HepG2 (cell line): ENCODE results near the gene CDKN1A. TPM values are rescaled to one million over a fixed set of nuclear protein-coding genes. Genes with fewer than 3 reads are reported as not detected.

ENCODE experiments used
- AFF4 ChIP-seq: sonication (generic); formaldehyde crosslinking; IDR thresholded peaks from 2 replicates; pipeline ENCODE4 v1.4.0; 2020; ENCODE audit warnings: missing genetic modification reagents
- ARHGAP35 ChIP-seq: sonication (generic); formaldehyde crosslinking; IDR thresholded peaks from 2 replicates; pipeline ENCODE4 v1.9.0; 2022; ENCODE audit warnings: mild to moderate bottlenecking, inconsistent platforms, moderate library complexity, missing genetic modification reagents, borderline replicate concordance
- FIP1L1 ChIP-seq: fragments of 200-400 bp; formaldehyde crosslinking; IDR thresholded peaks from 2 replicates; pipeline ENCODE4 v1.6.1; 2018; ENCODE audit warnings: low read depth, mild to moderate bottlenecking, low read length, moderate library complexity, borderline replicate concordance; ENCODE audit not compliant: insufficient read depth
- GABPB1 ChIP-seq: IDR thresholded peaks from 2 replicates; pipeline ENCODE4 v1.6.1; 2016; ENCODE audit warnings: mild to moderate bottlenecking, missing genetic modification reagents, moderate library complexity, missing compliant biosample characterization
- GTF2F1 ChIP-seq: fragments of 150-350 bp; IDR thresholded peaks from 2 replicates; pipeline ENCODE4 v1.6.1; 2014; ENCODE audit warnings: low read length
- HOXA9 ChIP-seq: sonication (generic); formaldehyde crosslinking; IDR thresholded peaks from 2 replicates; pipeline ENCODE4 v1.8.1; 2022; ENCODE audit warnings: missing genetic modification reagents, mild to moderate bottlenecking, moderate library complexity, borderline replicate concordance
- LCORL ChIP-seq, 2 experiments: fragments of 450-650 bp in 1 of 2; sonication (generic) in 1 of 2; formaldehyde crosslinking in 1 of 2; IDR thresholded peaks; 2 replicates each; pipeline versions ENCODE4 v1.5.0 to v1.6.1; 2017 to 2020; ENCODE audit warnings: antibody characterized with exemption in 1 of 2, missing genetic modification reagents in 1 of 2
- MTA3 ChIP-seq: sonication (generic); formaldehyde crosslinking; IDR thresholded peaks from 2 replicates; pipeline ENCODE4 v1.4.0; 2020; ENCODE audit warnings: missing genetic modification reagents
- NAIF1 ChIP-seq: sonication (generic); formaldehyde crosslinking; IDR thresholded peaks from 2 replicates; pipeline ENCODE4 v1.5.0; 2020; ENCODE audit warnings: mild to moderate bottlenecking, missing genetic modification reagents, borderline replicate concordance
- NFE2L2 ChIP-seq: fragments of 150-350 bp; IDR thresholded peaks from 2 replicates; pipeline ENCODE4 v1.6.1; 2014; ENCODE audit warnings: low read length
- NR2F2 ChIP-seq: IDR thresholded peaks from 2 replicates; pipeline ENCODE4 v1.6.1; 2012; ENCODE audit warnings: low read depth, inconsistent platforms, borderline replicate concordance
- POGZ ChIP-seq: sonication (generic); formaldehyde crosslinking; IDR thresholded peaks from 2 replicates; pipeline ENCODE4 v1.4.0; 2020; ENCODE audit warnings: mild to moderate bottlenecking, missing genetic modification reagents
- RAD51 ChIP-seq: fragments of 450-650 bp; IDR thresholded peaks from 2 replicates; pipeline ENCODE4 v1.6.1; 2016; ENCODE audit warnings: borderline replicate concordance
- RORA ChIP-seq: sonication (generic); formaldehyde crosslinking; IDR thresholded peaks from 2 replicates; pipeline ENCODE4 v1.5.0; 2020; ENCODE audit warnings: mild to moderate bottlenecking, missing genetic modification reagents, moderate library complexity
- SIN3A ChIP-seq: IDR thresholded peaks from 2 replicates; pipeline ENCODE4 v1.6.1; 2011; ENCODE audit warnings: low read depth, mild to moderate bottlenecking, control low read depth, low read length, borderline replicate concordance
- U2AF1 ChIP-seq: fragments of 200-400 bp; formaldehyde crosslinking; optimal IDR thresholded peaks from 2 replicates; pipeline ENCODE3; 2017; ENCODE audit warnings: mild to moderate bottlenecking, low read depth, low read length
- ZIK1 ChIP-seq: sonication (generic); formaldehyde crosslinking; IDR thresholded peaks from 2 replicates; pipeline ENCODE4 v1.5.0; 2020; ENCODE audit warnings: mild to moderate bottlenecking, low read depth, missing genetic modification reagents, borderline replicate concordance
- ZNF280B ChIP-seq: sonication (generic); formaldehyde crosslinking; IDR thresholded peaks from 2 replicates; pipeline ENCODE4 v1.5.0; 2020; ENCODE audit warnings: missing genetic modification reagents, mild to moderate bottlenecking, borderline replicate concordance
- ZNF431 ChIP-seq: sonication (generic); formaldehyde crosslinking; IDR thresholded peaks from 2 replicates; pipeline ENCODE4 v1.9.0; 2022; ENCODE audit warnings: missing genetic modification reagents, low read depth, mild to moderate bottlenecking, borderline replicate concordance
- ZNF569 ChIP-seq: sonication (generic); formaldehyde crosslinking; IDR thresholded peaks from 2 replicates; pipeline ENCODE4 v1.5.0; 2020; ENCODE audit warnings: mild to moderate bottlenecking, missing genetic modification reagents, moderate library complexity, borderline replicate concordance
- ZNF570 ChIP-seq: sonication (generic); formaldehyde crosslinking; IDR thresholded peaks from 2 replicates; pipeline ENCODE4 v1.4.0; 2020; ENCODE audit warnings: mild to moderate bottlenecking, missing genetic modification reagents, borderline replicate concordance
- ZNF703 ChIP-seq: sonication (generic); formaldehyde crosslinking; IDR thresholded peaks from 2 replicates; pipeline ENCODE4 v1.5.1; 2020; ENCODE audit warnings: missing genetic modification reagents, mild to moderate bottlenecking, moderate library complexity, borderline replicate concordance
- ZNF709 ChIP-seq: sonication (generic); formaldehyde crosslinking; IDR thresholded peaks from 2 replicates; pipeline ENCODE4 v1.5.0; 2020; ENCODE audit warnings: mild to moderate bottlenecking, missing genetic modification reagents
- polyA plus RNA-seq, 8 experiments: library from polyadenylated mRNA; depleted of rRNA in 3 of 8; stranded (reverse) in 7 of 8; unstranded in 1 of 8; fragments of >200 nt; fragmentation: Illumina TruSeq in 4 of 8; extraction: Trizol in 4 of 8; gene quantifications; 2 replicates each; pipeline versions ENCODE4 v1.2.1 to v1.2.3, GENCODE V29; 2011 to 2016; ENCODE audit warnings: low read depth in 4 of 8, missing spikeins in 1 of 8, mixed read lengths in 1 of 8; ENCODE audit not compliant: insufficient read depth in 1 of 8
- total RNA-seq, 5 experiments: library from RNA; depleted of rRNA; stranded (reverse); fragments of >200 nt; fragmentation: Illumina TruSeq; extraction: Trizol; gene quantifications; 2 replicates each; pipeline ENCODE4 v1.2.3, GENCODE V29; 2016; ENCODE audit warnings: low read depth in 1 of 5
- TF ChIP-seq, protein P1 (sequence below): sonication (generic); formaldehyde crosslinking; IDR thresholded peaks from 2 replicates; pipeline ENCODE4 v1.4.0; 2020; ENCODE audit warnings: mild to moderate bottlenecking, missing genetic modification reagents

Gene CDKN1A
- total and polyA plus RNA-seq, 2 of the 13 experiments (the other 11 are each of a cell fraction or from before 2014, with no cell fraction given) = 60.7 to 92.1 TPM

- no peak for TF ChIP-seq HOXA9
- TF ChIP-seq NAIF1 (CRISPR knock-in tag) = peak; percentile 92
- peak; percentile 88; the same call in 1 of the 2 replicates for TF ChIP-seq SIN3A
- 0 out of 2 replicates have a peak, but pooled peaks have one; percentile 18 for TF ChIP-seq RORA (CRISPR knock-in tag)
- peak; percentile 38; the same call in 1 of the 2 replicates for TF ChIP-seq GTF2F1
- no peak for TF ChIP-seq RAD51
- peak; percentile 85 for TF ChIP-seq GABPB1
- no peak for TF ChIP-seq POGZ (CRISPR knock-in tag)
- no peak for TF ChIP-seq LCORL (IDR thresholded peaks at IDR 0.05)
- 0 out of 2 replicates have a peak, but pooled peaks have one; percentile 34 for TF ChIP-seq LCORL (CRISPR knock-in tag; IDR thresholded peaks at IDR 0.05)
- 0 out of 2 replicates have a peak, but pooled peaks have one; percentile 72 for TF ChIP-seq ZNF570
- TF ChIP-seq ZNF280B (CRISPR knock-in tag) = peak; percentile 83
- peak; percentile 81; the same call in 1 of the 2 replicates for TF ChIP-seq AFF4
- TF ChIP-seq MTA3 (CRISPR knock-in tag) = no peak
- TF ChIP-seq FIP1L1 = 0 out of 2 replicates have a peak, but pooled peaks have one; percentile 44
- TF ChIP-seq, protein P1, sequence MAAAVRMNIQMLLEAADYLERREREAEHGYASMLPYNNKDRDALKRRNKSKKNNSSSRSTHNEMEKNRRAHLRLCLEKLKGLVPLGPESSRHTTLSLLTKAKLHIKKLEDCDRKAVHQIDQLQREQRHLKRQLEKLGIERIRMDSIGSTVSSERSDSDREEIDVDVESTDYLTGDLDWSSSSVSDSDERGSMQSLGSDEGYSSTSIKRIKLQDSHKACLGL (CRISPR knock-in tag) = peak; percentile 77; the same call in 1 of the 2 replicates
- no peak for TF ChIP-seq U2AF1
- TF ChIP-seq ZNF569 (CRISPR knock-in tag) = no peak
- peak; percentile 82 for TF ChIP-seq ZNF709 (CRISPR knock-in tag)
- no peak; the same call in 1 of the 2 replicates for TF ChIP-seq ZIK1 (CRISPR knock-in tag)
- peak; percentile 91; the same call in 1 of the 2 replicates for TF ChIP-seq ZNF703 (CRISPR knock-in tag)
- TF ChIP-seq NR2F2 = 0 out of 2 replicates have a peak, but pooled peaks have one; percentile 3
- TF ChIP-seq ZNF431 (CRISPR knock-in tag) = peak; percentile 90
- TF ChIP-seq NFE2L2 = no peak
- peak; percentile 24; the same call in 1 of the 2 replicates for TF ChIP-seq ARHGAP35
Observed at GRCh38 chr6:36678488-36679042, at the start of gene CDKN1A (continued).
